A549 (cell line): ENCODE results near the gene RHEB. TPM values are rescaled to one million over a fixed set of nuclear protein-coding genes. Genes with fewer than 3 reads are reported as not detected.

Source experiments
- ATAC-seq, 2 experiments: fragments of 200-7000 bp in 1 of 2; fragments of >200 bp in 1 of 2; cut with Nextera tagmentation in 1 of 2; cut with Tn5 transposase in 1 of 2; 3 replicates each; pipeline versions ENCODE4 v1.8.0 to v1.9.1; 2018 to 2020; ENCODE audit warnings: mild to moderate bottlenecking in 1 of 2, moderate library complexity in 1 of 2
- CTCF ChIA-PET: fragments of 300-600 bp; sonication (Branson Sonifier 250); formaldehyde crosslinking; extraction: SDS; loops from one replicate; lab custom pipeline; 2021; ENCODE audit warnings: antibody characterized with exemption, inconsistent platforms; lab: Yijun Ruan, JAX
- POLR2A ChIA-PET: fragments of 350-600 bp; formaldehyde crosslinking; extraction: SDS; loops from one replicate; lab custom pipeline; 2021; ENCODE audit warnings: antibody characterized with exemption, inconsistent platforms; lab: Yijun Ruan, JAX
- DNase-seq, 2 experiments: peaks; one replicate each; pipeline versions ENCODE4 v3.0.0 to v3.0.0-alpha.2; 2011 to 2016; ENCODE audit warnings: low read depth in 1 of 2, low spot score in 1 of 2
- FAIRE-seq: peaks from 2 replicates; lab custom pipeline; 2011; peaks lifted over from hg19 to GRCh38; lab: Jason Lieb, UNC
- H3K27ac ChIP-seq, 2 experiments: fragments of >200 bp; sonication (Bioruptor Twin); formaldehyde crosslinking; 3 replicates each; pipeline ENCODE4 v1.5.1; 2016 to 2017
- H3K4me1 ChIP-seq: fragments of >200 bp; sonication (Bioruptor Twin); formaldehyde crosslinking; 3 replicates; pipeline ENCODE4 v1.6.1; 2016
- H3K4me2 ChIP-seq: fragments of >200 bp; sonication (Bioruptor Twin); formaldehyde crosslinking; 3 replicates; pipeline ENCODE4 v1.6.1; 2016
- H3K4me3 ChIP-seq: fragments of >200 bp; sonication (Bioruptor Twin); formaldehyde crosslinking; 3 replicates; pipeline ENCODE4 v1.5.1; 2016
- H3K9me3 ChIP-seq: fragments of >200 bp; sonication (Bioruptor Twin); formaldehyde crosslinking; 3 replicates; pipeline ENCODE4 v1.6.1; 2016
- CEBPB ChIP-seq, 2 experiments: fragments of >200 bp in 1 of 2; sonication (Bioruptor Twin) in 1 of 2; formaldehyde crosslinking in 1 of 2; IDR thresholded peaks; 2 replicates each; pipeline ENCODE4 v1.6.1; 2012 to 2016
- CHD4 ChIP-seq: fragments of 200-600 bp; sonication (generic); IDR thresholded peaks from 2 replicates; pipeline ENCODE4 v1.6.1; 2016; ENCODE audit warnings: antibody characterized with exemption, mild to moderate bottlenecking, borderline replicate concordance
- E2F6 ChIP-seq: IDR thresholded peaks from 2 replicates; pipeline ENCODE4 v1.6.1; 2012; ENCODE audit warnings: low read depth, borderline replicate concordance
- EHMT2 ChIP-seq: fragments of 200-600 bp; sonication (generic); IDR thresholded peaks from 2 replicates; pipeline ENCODE4 v1.6.1; 2016; ENCODE audit warnings: antibody characterized with exemption, low read depth, mild to moderate bottlenecking, moderate library complexity
- EP300 ChIP-seq, 2 experiments: fragments of >200 bp; sonication (Bioruptor Twin); formaldehyde crosslinking; IDR thresholded peaks; 2 replicates in 1 of 2; 3 replicates in 1 of 2; pipeline ENCODE4 v1.6.1; 2016 to 2017
- FOSL2 ChIP-seq, 2 experiments: fragments of 450-650 bp in 1 of 2; fragments of >200 bp in 1 of 2; sonication (Bioruptor Twin) in 1 of 2; formaldehyde crosslinking; IDR thresholded peaks; 2 replicates each; pipeline versions ENCODE4 v1.5.0 to v1.6.1; 2016 to 2020; ENCODE audit warnings: mild to moderate bottlenecking in 1 of 2, moderate library complexity in 1 of 2
- FOXS1 ChIP-seq: fragments of 250-450 bp; sonication (Bioruptor Pico); IDR thresholded peaks from 2 replicates; pipeline ENCODE4 v1.5.0; 2020; ENCODE audit warnings: mild to moderate bottlenecking, moderate library complexity
- HMGXB4 ChIP-seq: fragments of 250-450 bp; sonication (Bioruptor Pico); IDR thresholded peaks from 2 replicates; pipeline ENCODE4 v1.5.0; 2021; ENCODE audit warnings: mild to moderate bottlenecking, moderate library complexity, borderline replicate concordance
- HOXB5 ChIP-seq: fragments of 250-450 bp; sonication (Bioruptor Pico); IDR thresholded peaks from 2 replicates; pipeline ENCODE4 v1.5.0; 2020; ENCODE audit warnings: mild to moderate bottlenecking, moderate library complexity
- JUN ChIP-seq, 2 experiments: fragments of >200 bp; sonication (Bioruptor Twin); formaldehyde crosslinking; IDR thresholded peaks; 2 replicates in 1 of 2; 3 replicates in 1 of 2; pipeline ENCODE4 v1.6.1; 2016 to 2017
- JUNB ChIP-seq: fragments of >200 bp; sonication (Bioruptor Twin); formaldehyde crosslinking; IDR thresholded peaks from 2 replicates; pipeline ENCODE4 v1.6.1; 2016
- MAFK ChIP-seq: fragments of 450-650 bp; IDR thresholded peaks from 2 replicates; pipeline ENCODE4 v1.6.1; 2014; ENCODE audit not compliant: partially characterized antibody
- MAX ChIP-seq: IDR thresholded peaks from 2 replicates; pipeline ENCODE4 v1.6.1; 2012
- RFX5 ChIP-seq: fragments of 450-650 bp; IDR thresholded peaks from 2 replicates; pipeline ENCODE4 v1.7.1; 2014; ENCODE audit warnings: antibody characterized with exemption, mild to moderate bottlenecking, moderate library complexity
- TP53 ChIP-seq: fragments of 250-450 bp; sonication (Bioruptor Pico); IDR thresholded peaks from 2 replicates; pipeline ENCODE4 v1.5.0; 2021; ENCODE audit warnings: mild to moderate bottlenecking, moderate library complexity
- USF2 ChIP-seq: fragments of 450-650 bp; IDR thresholded peaks from 2 replicates; pipeline ENCODE4 v1.6.1; 2014; ENCODE audit warnings: antibody characterized with exemption
- ZSCAN20 ChIP-seq: fragments of 250-450 bp; sonication (Bioruptor Pico); IDR thresholded peaks from 2 replicates; pipeline ENCODE4 v1.8.0; 2022; ENCODE audit warnings: mild to moderate bottlenecking, moderate library complexity
- WGBS: methylation state at CpG from one replicate; pipeline ENCODE4 v1.1.6; 2017; ENCODE audit errors: missing lambda C conversion rate; 5-methylcytosine and 5-hydroxymethylcytosine counted together
- polyA minus RNA-seq: library from RNA; depleted of rRNA, polyadenylated mRNA; stranded (reverse); fragments of >200 nt; gene quantifications from 2 replicates; pipeline ENCODE4 v1.2.3, GENCODE V29; 2011; rRNA and poly(A)+ RNA removed
- polyA plus RNA-seq, 4 experiments: library from polyadenylated mRNA; depleted of rRNA in 3 of 4; stranded (reverse); fragments of >200 nt; fragmentation: RNase III in 1 of 4; extraction: RNeasy Plus Mini Kit Qiagen cat#74134 plus additional on column Dnase treatment in 1 of 4; gene quantifications; 2 replicates in 3 of 4; 3 replicates in 1 of 4; pipeline ENCODE4 v1.2.3, GENCODE V29; 2011 to 2017

The RHEB gene
- polyA plus RNA-seq (2011; rRNA removed) (148 and 198 TPM in 2 replicates), polyA plus RNA-seq (2017; fragmentation: RNase III; extraction: RNeasy Plus Mini Kit Qiagen cat#74134 plus additional on column Dnase treatment) (102 to 112 TPM (median 110 TPM) in 3 replicates), polyA minus RNA-seq (15.0 and 17.8 TPM in 2 replicates)
- 61.9 and 65.5 TPM in 2 replicates for polyA plus RNA-seq (2012; cell fraction: cytosol; rRNA removed)
- polyA plus RNA-seq (2012; cell fraction: nucleus; rRNA removed) = 27.8 and 48.0 TPM in 2 replicates

GRCh38 chr7:151519765-151520418, at the start of gene RHEB:
RHEB (minus strand) TSS chr7:151519895; CDS start chr7:151519511, 384 bp downstream.
- peak; percentile 92 to 99 for DNase-seq
- no peaks in the 10 kb centered on the region for H3K9me3 ChIP-seq
- CTCF ChIA-PET = interaction anchor here (1.0 to 3.3 kb wide), 3 partner anchors 38 to 239 kb away, joined by 3 to 13 read pairs (median 4); no protein-coding TSS in a partner anchor
- peaks cover 23% of the 10 kb centered on the region for H3K4me1 ChIP-seq
- H3K27ac ChIP-seq = peak within 1 kb of the TSS; percentile 97 to 99
- 2% methylated on average over 50 of the region's 66 CpGs for WGBS
- peak within 1 kb of the TSS; percentile 99 for H3K4me2 ChIP-seq
- peak within 1 kb of the TSS; percentile 65 for H3K4me3 ChIP-seq
- TF ChIP-seq RFX5 (peak; percentile 71), CHD4 (0 out of 2 replicates have a peak, but pooled peaks have one; percentile 21), CEBPB (IDR thresholded peaks at IDR 0.05) (peak in 1 of 2 experiments; percentile 50; a peak in 2 of 4 replicates), E2F6 (peak; percentile 99), MAFK (peak; percentile 90), HOXB5 (peak; percentile 19; the same call in 1 of the 2 replicates), TP53 (CRISPR knock-in tag) (no peak), EHMT2 (no peak), JUN (IDR thresholded peaks at IDR 0.05) (peak in 1 of 2 experiments; percentile 71; a peak in 2 of 5 replicates), USF2 (peak; percentile 78), MAX (peak; percentile 98), FOSL2 (IDR thresholded peaks at IDR 0.05) (no peak), FOSL2 (CRISPR knock-in tag; IDR thresholded peaks at IDR 0.05) (no peak; the same call in 1 of the 2 replicates)
- TF ChIP-seq, all 56 proteins: peak for 9
- ATAC-seq (peak; percentile 84 to 94), FAIRE-seq (no peak)
- POLR2A ChIA-PET = interaction anchor here (0.6 to 2.2 kb wide), 11 partner anchors 9 to 151 kb away, joined by 3 to 12 read pairs (median 5); no protein-coding TSS in a partner anchor

GRCh38 chr7:151566897-151567320, 47.2 kb upstream of the RHEB start:
- Histone ChIP-seq H3K27ac (no peak overlapping the region), H3K4me2 (no peak overlapping the region)
- FAIRE-seq = no peak

More at GRCh38 chr7:151566897-151567320, 47.2 kb upstream of the RHEB start:
- DNase-seq = no peak
- H3K4me3 ChIP-seq = no peak overlapping the region
- ATAC-seq = no peak
- 88% methylated on average over 8 of the region's 8 CpGs for WGBS
- ChIA-PET CTCF (interaction anchor here (0.9 to 16.0 kb wide), 5 partner anchors 31 to 192 kb away, joined by 3 to 155 read pairs (median 4); no protein-coding TSS in a partner anchor), POLR2A (no interaction called here)
- H3K9me3 ChIP-seq = no peaks in the 10 kb centered on the region
- TF ChIP-seq JUNB (no peak), FOXS1 (CRISPR knock-in tag) (no peak), EHMT2 (no peak), ZSCAN20 (CRISPR knock-in tag) (no peak), HMGXB4 (CRISPR knock-in tag) (no peak), EP300 (IDR thresholded peaks at IDR 0.05) (no peak)
- no peaks in the 10 kb centered on the region for H3K4me1 ChIP-seq
